SK-N-SH (cell line): ENCODE data around the gene NFATC3. TPM values are rescaled to one million over a fixed set of nuclear protein-coding genes. Genes with fewer than 3 reads are reported as not detected.

Experiments
- CTCF ChIA-PET: fragments of 300-600, 350-600 bp; formaldehyde crosslinking; extraction: SDS; loops from one replicate; lab custom pipeline; 2021; lab: Yijun Ruan, JAX
- POLR2A ChIA-PET: fragments of 350-600 bp; sonication (Branson Sonifier 250); formaldehyde crosslinking; extraction: SDS; loops from one replicate; lab custom pipeline; 2020; ENCODE audit warnings: antibody characterized with exemption, inconsistent platforms; lab: Yijun Ruan, JAX
- DNase-seq: peaks from one replicate; pipeline ENCODE4 v3.0.0; 2012
- H2AFZ ChIP-seq: fragments of 200-600 bp; sonication (generic); 2 replicates; pipeline ENCODE4 v1.8.1; 2016; ENCODE audit warnings: antibody characterized with exemption, mild to moderate bottlenecking, low read depth
- H3F3A ChIP-seq: fragments of 200-600 bp; sonication (generic); replicated peaks from 2 replicates; pipeline ENCODE3; 2016; ENCODE audit warnings: antibody characterized with exemption, mild to moderate bottlenecking; ENCODE audit not compliant: insufficient read depth
- H3K27ac ChIP-seq, 2 experiments: fragments of 200-500 bp in 1 of 2; fragments of 200-600 bp in 1 of 2; sonication (Bioruptor generic) in 1 of 2; sonication (generic), shearing (Covaris generic) in 1 of 2; 2 replicates each; pipeline versions ENCODE4 v1.5.1 to v1.6.1; 2014 to 2016; ENCODE audit warnings: low read depth in 2 of 2, inconsistent platforms in 1 of 2, low read length in 1 of 2, mild to moderate bottlenecking in 1 of 2, mixed read lengths in 1 of 2
- H3K27me3 ChIP-seq: fragments of 200-600 bp; sonication (generic), shearing (Covaris generic); 2 replicates; pipeline ENCODE4 v1.6.1; 2016; ENCODE audit warnings: mixed run types; ENCODE audit not compliant: insufficient read depth
- H3K36me3 ChIP-seq, 2 experiments: fragments of 200-500 bp in 1 of 2; fragments of 200-600 bp in 1 of 2; sonication (Bioruptor generic) in 1 of 2; sonication (generic) in 1 of 2; replicated peaks in 1 of 2; 2 replicates each; pipeline versions ENCODE3 to v1.5.1; 2014 to 2016; ENCODE audit warnings: low read length in 1 of 2, mild to moderate bottlenecking in 1 of 2; ENCODE audit not compliant: insufficient read depth in 2 of 2, control insufficient read depth in 1 of 2
- H3K4me1 ChIP-seq, 2 experiments: fragments of 200-500 bp in 1 of 2; fragments of 200-600 bp in 1 of 2; sonication (Bioruptor generic) in 1 of 2; sonication (generic), shearing (Covaris generic) in 1 of 2; 2 replicates each; pipeline versions ENCODE4 v1.5.1 to v1.6.1; 2014 to 2016; ENCODE audit warnings: low read depth in 1 of 2, low read length in 1 of 2, mixed run types in 1 of 2; ENCODE audit not compliant: insufficient read depth in 2 of 2, control insufficient read depth in 1 of 2
- H3K4me2 ChIP-seq: fragments of 200-600 bp; sonication (generic), shearing (Covaris generic); 2 replicates; pipeline ENCODE4 v1.6.1; 2017; ENCODE audit warnings: mixed run types
- H3K4me3 ChIP-seq, 2 experiments: fragments of 200-500 bp in 1 of 2; fragments of 200-600 bp in 1 of 2; sonication (Bioruptor generic) in 1 of 2; sonication (generic), shearing (Covaris generic) in 1 of 2; 2 replicates each; pipeline versions ENCODE4 v1.5.1 to v1.8.1; 2014 to 2016; ENCODE audit warnings: low read depth in 2 of 2, inconsistent platforms in 1 of 2, low read length in 1 of 2, mild to moderate bottlenecking in 1 of 2, mixed read lengths in 1 of 2, moderate library complexity in 1 of 2
- H3K79me2 ChIP-seq: fragments of 200-600 bp; sonication (generic); 2 replicates; pipeline ENCODE4 v1.8.1; 2017; ENCODE audit warnings: mild to moderate bottlenecking; ENCODE audit not compliant: insufficient read depth
- H3K9ac ChIP-seq: fragments of 200-600 bp; sonication (generic); 2 replicates; pipeline ENCODE4 v1.6.1; 2017; ENCODE audit warnings: mixed run types
- H3K9me2 ChIP-seq: fragments of 200-600 bp; sonication (generic); 2 replicates; pipeline ENCODE4 v1.6.1; 2017; ENCODE audit warnings: mixed run types
- H3K9me3 ChIP-seq: fragments of 200-600 bp; sonication (generic); 2 replicates; pipeline ENCODE4 v1.6.1; 2017; ENCODE audit warnings: mixed run types, mild to moderate bottlenecking, moderate library complexity
- H4K20me1 ChIP-seq: fragments of 200-600 bp; sonication (generic); 2 replicates; pipeline ENCODE4 v1.6.1; 2017; ENCODE audit warnings: mild to moderate bottlenecking, mixed run types; ENCODE audit not compliant: insufficient read depth
- CHD2 ChIP-seq: fragments of 150-350 bp; IDR thresholded peaks from 2 replicates; pipeline ENCODE4 v1.6.1; 2018; ENCODE audit warnings: low read length; ENCODE audit not compliant: partially characterized antibody
- CTCF ChIP-seq: fragments of 200-600 bp; sonication (generic); IDR thresholded peaks from 2 replicates; pipeline ENCODE4 v1.6.1; 2017; ENCODE audit warnings: antibody characterized with exemption, mild to moderate bottlenecking, moderate library complexity
- FOXM1 ChIP-seq: IDR thresholded peaks from 2 replicates; pipeline ENCODE4 v1.4.0; 2012; ENCODE audit warnings: low read depth, mild to moderate bottlenecking
- GABPA ChIP-seq: IDR thresholded peaks from 2 replicates; pipeline ENCODE4 v1.4.0; 2012; ENCODE audit warnings: low read depth, mild to moderate bottlenecking
- GATA2 ChIP-seq: sonication (generic); formaldehyde crosslinking; IDR thresholded peaks from 2 replicates; pipeline ENCODE4 v1.5.0; 2020; ENCODE audit warnings: mild to moderate bottlenecking, missing genetic modification reagents
- IRF3 ChIP-seq: fragments of 150-350 bp; IDR thresholded peaks from 2 replicates; pipeline ENCODE4 v1.6.1; 2016; ENCODE audit warnings: mild to moderate bottlenecking, low read depth, low read length
- JUND ChIP-seq: IDR thresholded peaks from 2 replicates; pipeline ENCODE4 v1.4.0; 2012
- MAX ChIP-seq: IDR thresholded peaks from 2 replicates; pipeline ENCODE4 v1.4.0; 2012; ENCODE audit warnings: low read depth
- MXI1 ChIP-seq: IDR thresholded peaks from 2 replicates; pipeline ENCODE4 v1.6.1; 2012; ENCODE audit warnings: mild to moderate bottlenecking, low read depth, low read length, improper control_type of control experiment
- REST ChIP-seq: IDR thresholded peaks from 2 replicates; pipeline ENCODE4 v1.6.1; 2012; ENCODE audit warnings: mild to moderate bottlenecking, low read depth, low read length, moderate library complexity
- RXRA ChIP-seq: IDR thresholded peaks from 2 replicates; pipeline ENCODE4 v1.4.0; 2012; ENCODE audit warnings: low read depth, mild to moderate bottlenecking, borderline replicate concordance
- TAF1 ChIP-seq: IDR thresholded peaks from 2 replicates; pipeline ENCODE4 v1.6.1; 2012; ENCODE audit warnings: low read depth, mild to moderate bottlenecking, low read length, moderate library complexity, borderline replicate concordance
- ZBTB33 ChIP-seq: IDR thresholded peaks from 2 replicates; pipeline ENCODE4 v1.4.0; 2012; ENCODE audit warnings: low read depth, borderline replicate concordance
- whole genome bisulfite sequencing: methylation state at CpG from one replicate; pipeline ENCODE4 v1.1.6; 2017; ENCODE audit warnings: low lambda C conversion rate; 5-methylcytosine and 5-hydroxymethylcytosine counted together
- polyA plus RNA-seq, 3 experiments: library from polyadenylated mRNA; depleted of rRNA; stranded (reverse); fragments of >200 nt; gene quantifications; 2 replicates each; pipeline ENCODE4 v1.2.3, GENCODE V29; 2012

The NFATC3 gene
- polyA plus RNA-seq, 1 of the 3 experiments (the other 2 are of a cell fraction), result 5.7 TPM

- Histone ChIP-seq H3F3A (peaks cover 23% of the 10 kb centered on the region), H3K27ac (no peak overlapping the region), H3K36me3 (peaks cover 13 to 28% of the 10 kb centered on the region in 2 experiments), H3K4me3 (no peak overlapping the region)
- TF ChIP-seq CHD2 (no peak), CTCF (no peak), FOXM1 (no peak), RXRA (no peak), MAX (no peak)
- TF ChIP-seq, all 33 proteins: peak for 0
- Histone ChIP-seq H2AFZ (no peak overlapping the region), H3K9ac (no peak overlapping the region), H3K4me2 (no peak overlapping the region), H3K4me1 (peaks cover 0 to 22% of the 10 kb centered on the region in 2 experiments; a peak in 2 of 4 replicates), H3K79me2 (no peaks in the 10 kb centered on the region), H3K9me2 (no peaks in the 10 kb centered on the region), H3K27me3 (no peaks in the 10 kb centered on the region), H4K20me1 (0 out of 2 replicates have a peak, but pooled peaks cover 2% of the 10 kb centered on the region), H3K9me3 (no peaks in the 10 kb centered on the region)
- WGBS, result 93% methylated on average over 4 of the region's 7 CpGs
- ChIA-PET POLR2A (interaction anchor here (0.6 to 0.7 kb wide), 2 partner anchors 15 to 36 kb away, joined by 3 read pairs; no protein-coding TSS in a partner anchor), CTCF (interaction anchor here (0.6 to 2.1 kb wide), 4 partner anchors 29 to 1456 kb away, joined by 3 to 9 read pairs (median 4); no protein-coding TSS in a partner anchor)
- no peak for DNase-seq
These were observed 15.5 kb upstream of the NFATC3 start for GRCh38 chr16:68069511-68070248.

GRCh38 chr16:68070249-68070730 lies 14.9 kb upstream of the NFATC3 start:
- Histone ChIP-seq H4K20me1 (no peaks in the 10 kb centered on the region), H3K4me2 (no peak overlapping the region), H3K27me3 (no peaks in the 10 kb centered on the region), H3K36me3 (peaks cover 13 to 32% of the 10 kb centered on the region in 2 experiments), H3K9ac (no peak overlapping the region), H3F3A (peaks cover 17% of the 10 kb centered on the region), H3K4me1 (peaks cover 0 to 21% of the 10 kb centered on the region in 2 experiments; a peak in 2 of 4 replicates), H3K9me2 (no peaks in the 10 kb centered on the region), H3K27ac (no peak overlapping the region), H3K4me3 (no peak overlapping the region), H3K79me2 (no peaks in the 10 kb centered on the region), H2AFZ (no peak overlapping the region), H3K9me3 (no peaks in the 10 kb centered on the region)
- WGBS, result 83% methylated on average over 1 of the region's 2 CpGs
- no peak for DNase-seq
- CTCF ChIA-PET, result interaction anchor here (1.3 to 2.1 kb wide), 3 partner anchors 9 to 109 kb away, joined by 3 to 9 read pairs (median 4); no protein-coding TSS in a partner anchor
- POLR2A ChIA-PET, result interaction anchor here (0.6 kb wide), 1 partner anchor 37 kb away, joined by 3 read pairs; no protein-coding TSS in a partner anchor
- no peak for TF ChIP-seq CTCF
- TF ChIP-seq GABPA, result no peak
- no peak for TF ChIP-seq ZBTB33
- TF ChIP-seq MXI1, result no peak
- no peak for TF ChIP-seq TAF1
- TF ChIP-seq GATA2 (CRISPR knock-in tag), result no peak
- TF ChIP-seq JUND, result no peak
- TF ChIP-seq IRF3, result no peak
- TF ChIP-seq REST, result no peak
- TF ChIP-seq FOXM1, result no peak
